DOHH2 (cell line): ENCODE measurements around the gene TAAR5.

ENCODE experiments used
- CTCF ChIP-seq: fragments of 200-600 bp; sonication (generic); IDR thresholded peaks from one replicate; pipeline ENCODE4 v1.5.1; 2014; ENCODE audit warnings: antibody characterized with exemption, mild to moderate bottlenecking, low read depth, low read length; ENCODE audit not compliant: poor library complexity, severe bottlenecking
- EZH2phosphoT487 ChIP-seq: fragments of 200-600 bp; sonication (generic); IDR thresholded peaks from 2 replicates; pipeline ENCODE4 v1.6.1; 2017; ENCODE audit warnings: borderline replicate concordance, mild to moderate bottlenecking, antibody characterized with exemption, low read length, moderate library complexity, mixed read lengths

- TF ChIP-seq CTCF (no peak), EZH2phosphoT487 (no peak)
Observed at GRCh38 chr6:132614554-132614953, 25.0 kb upstream of the TAAR5 start.
